H9 (cell line): ENCODE measurements around the gene CEACAM5. TPM values are rescaled to one million over a fixed set of nuclear protein-coding genes. Genes with fewer than 3 reads are reported as not detected.

ENCODE experiments used
- DNase-seq: peaks from one replicate; pipeline ENCODE4 v3.0.0-alpha.2; 2017
- H2AFZ ChIP-seq: one replicate; pipeline ENCODE4 v1.6.1; 2013; ENCODE audit warnings: mild to moderate bottlenecking, low read length, control low read depth, moderate library complexity
- H2AK5ac ChIP-seq: 2 replicates; pipeline ENCODE4 v1.6.1; 2013; ENCODE audit warnings: low read length, control low read depth, mixed read lengths; ENCODE audit not compliant: insufficient read length
- H2BK120ac ChIP-seq: one replicate; pipeline ENCODE4 v1.6.1; 2013; ENCODE audit warnings: low read depth, mild to moderate bottlenecking, low read length, control low read depth, inconsistent platforms; ENCODE audit not compliant: poor library complexity, severe bottlenecking
- H2BK12ac ChIP-seq: 2 replicates; pipeline ENCODE4 v1.6.1; 2013; ENCODE audit warnings: low read length, control low read depth, mixed read lengths, low read depth; ENCODE audit not compliant: insufficient read length
- H2BK15ac ChIP-seq: 2 replicates; pipeline ENCODE4 v1.6.1; 2013; ENCODE audit warnings: low read depth, low read length, control low read depth
- H2BK20ac ChIP-seq: one replicate; pipeline ENCODE4 v1.6.1; 2013; ENCODE audit warnings: low read depth, mild to moderate bottlenecking, low read length, control low read depth, inconsistent platforms; ENCODE audit not compliant: poor library complexity, severe bottlenecking
- H2BK5ac ChIP-seq: 2 replicates; pipeline ENCODE4 v1.6.1; 2013; ENCODE audit warnings: low read length, control low read depth, mixed read lengths; ENCODE audit not compliant: insufficient read length
- H3K14ac ChIP-seq: 2 replicates; pipeline ENCODE4 v1.6.1; 2013; ENCODE audit warnings: low read length, control low read depth; ENCODE audit not compliant: insufficient read depth
- H3K18ac ChIP-seq: 2 replicates; pipeline ENCODE4 v1.6.1; 2013; ENCODE audit warnings: low read depth, mild to moderate bottlenecking, mixed read lengths, low read length, control low read depth; ENCODE audit not compliant: insufficient read length
- H3K23ac ChIP-seq: 2 replicates; pipeline ENCODE4 v1.6.1; 2013; ENCODE audit warnings: low read length, control low read depth, mixed read lengths, low read depth; ENCODE audit not compliant: insufficient read length
- H3K23me2 ChIP-seq: 2 replicates; pipeline ENCODE4 v1.6.1; 2013; ENCODE audit warnings: low read depth, mild to moderate bottlenecking, mixed read lengths, low read length, control low read depth; ENCODE audit not compliant: insufficient read length, poor library complexity, severe bottlenecking
- H3K27ac ChIP-seq: 2 replicates; pipeline ENCODE4 v1.5.1; 2013; ENCODE audit warnings: low read length, control low read depth, mixed read lengths, low read depth; ENCODE audit not compliant: insufficient read length
- H3K27me3 ChIP-seq: 2 replicates; pipeline ENCODE4 v1.6.1; 2013; ENCODE audit warnings: low read length, control low read depth, inconsistent platforms; ENCODE audit not compliant: insufficient read depth
- H3K4ac ChIP-seq: 2 replicates; pipeline ENCODE4 v1.6.1; 2013; ENCODE audit warnings: low read depth, mild to moderate bottlenecking, control low read depth, inconsistent platforms, low read length, moderate library complexity
- H3K4me1 ChIP-seq: 2 replicates; pipeline ENCODE4 v1.6.1; 2013; ENCODE audit warnings: low read length, control low read depth, inconsistent platforms; ENCODE audit not compliant: insufficient read depth
- H3K4me2 ChIP-seq: 2 replicates; pipeline ENCODE4 v1.6.1; 2013; ENCODE audit warnings: low read length, control low read depth, mixed read lengths; ENCODE audit not compliant: insufficient read length, insufficient read depth
- H3K56ac ChIP-seq: 2 replicates; pipeline ENCODE4 v1.6.1; 2013; ENCODE audit warnings: low read depth, mild to moderate bottlenecking, mixed read lengths, low read length, control low read depth; ENCODE audit not compliant: insufficient read length
- H3K79me1 ChIP-seq: 2 replicates; pipeline ENCODE4 v1.6.1; 2013; ENCODE audit warnings: low read depth, mild to moderate bottlenecking, moderate library complexity, low read length, control low read depth, inconsistent platforms; ENCODE audit not compliant: insufficient read depth, poor library complexity, severe bottlenecking
- H3K79me2 ChIP-seq: 2 replicates; pipeline ENCODE4 v1.6.1; 2013; ENCODE audit warnings: low read length, control low read depth, inconsistent platforms; ENCODE audit not compliant: insufficient read depth
- H3K9ac ChIP-seq: 2 replicates; pipeline ENCODE4 v1.6.1; 2013; ENCODE audit warnings: low read length, control low read depth, mixed read lengths; ENCODE audit not compliant: insufficient read length; ENCODE audit errors: extremely low read depth
- H3K9me3 ChIP-seq: one replicate; pipeline ENCODE4 v1.6.1; 2013; ENCODE audit warnings: low read depth, low read length, inconsistent platforms; ENCODE audit not compliant: control insufficient read depth
- H3T11ph ChIP-seq: one replicate; pipeline ENCODE4 v1.6.1; 2013; ENCODE audit warnings: mild to moderate bottlenecking, low read length, control low read depth, inconsistent platforms
- H4K20me1 ChIP-seq: one replicate; pipeline ENCODE4 v1.6.1; 2013; ENCODE audit not compliant: control insufficient read depth, insufficient read length, insufficient read depth
- H4K5ac ChIP-seq: 2 replicates; pipeline ENCODE4 v1.6.1; 2013; ENCODE audit warnings: low read depth, mild to moderate bottlenecking, mixed read lengths, low read length, control low read depth; ENCODE audit not compliant: insufficient read length
- H4K8ac ChIP-seq: replicated peaks from 2 replicates; pipeline ENCODE4 v1.6.1; 2013; ENCODE audit warnings: low read length, control low read depth, mixed read lengths, low read depth; ENCODE audit not compliant: insufficient read length
- H4K91ac ChIP-seq: 2 replicates; pipeline ENCODE4 v1.6.1; 2013; ENCODE audit warnings: low read depth, mild to moderate bottlenecking, moderate library complexity, mixed read lengths, low read length, control low read depth; ENCODE audit not compliant: insufficient read length
- H3K27ac Mint-ChIP-seq, 3 experiments: 2 replicates in 2 of 3; 3 replicates in 1 of 3; pipeline ENCODE4 v1.8.0; 2020 to 2021; ENCODE audit warnings: mixed read lengths in 3 of 3, mild to moderate bottlenecking in 1 of 3, moderate library complexity in 1 of 3
- H3K27me3 Mint-ChIP-seq: 2 replicates; pipeline ENCODE4 v1.8.0; 2021; ENCODE audit warnings: low read depth, mild to moderate bottlenecking, moderate library complexity, mixed read lengths
- H3K36me3 Mint-ChIP-seq, 3 experiments: 2 replicates in 2 of 3; 3 replicates in 1 of 3; pipeline ENCODE4 v1.8.0; 2020 to 2021; ENCODE audit warnings: low read depth in 3 of 3, mixed read lengths in 3 of 3; ENCODE audit not compliant: insufficient read depth in 1 of 3
- H3K4me1 Mint-ChIP-seq, 2 experiments: 2 replicates each; pipeline ENCODE4 v1.8.0; 2020; ENCODE audit warnings: mixed read lengths in 2 of 2
- H3K4me3 Mint-ChIP-seq, 2 experiments: 2 replicates in 1 of 2; 3 replicates in 1 of 2; pipeline ENCODE4 v1.8.0; 2020 to 2021; ENCODE audit warnings: mild to moderate bottlenecking in 2 of 2, mixed read lengths in 2 of 2, moderate library complexity in 1 of 2
- H3K9me3 Mint-ChIP-seq, 2 experiments: 2 replicates in 1 of 2; 3 replicates in 1 of 2; pipeline ENCODE4 v1.8.0; 2020; ENCODE audit warnings: mild to moderate bottlenecking in 2 of 2, mixed read lengths in 2 of 2, moderate library complexity in 1 of 2
- CTCF ChIP-seq: fragments of 200-600 bp; sonication (generic); conservative IDR thresholded peaks from 3 replicates; pipeline ENCODE4 v1.8.0; 2021; ENCODE audit warnings: antibody characterized with exemption, mild to moderate bottlenecking
- WGBS: extraction: QIAGEN DNeasy Blood & Tissue Kit; methylation state at CpG from one replicate; pipeline ENCODE4 v1.1.7; 2013; ENCODE audit warnings: missing lambda C conversion rate, low lambda C conversion rate, mixed read lengths; ENCODE audit not compliant: insufficient read length; ENCODE audit errors: extremely low coverage; 5-methylcytosine and 5-hydroxymethylcytosine counted together
- total RNA-seq: library from RNA; stranded (reverse); gene quantifications from 2 replicates; pipeline ENCODE4 v1.2.1, GENCODE V29; 2021

Gene CEACAM5
- total RNA-seq, 1 experiment from 2014 or later = not detected

- Mint-ChIP-seq H3K4me1 (no peaks in the 10 kb centered on the region), H3K9me3 (peaks cover 79 to 96% of the 10 kb centered on the region in 2 experiments), H3K4me3 (no peak overlapping the region), H3K27ac (no peak overlapping the region), H3K27me3 (no peaks in the 10 kb centered on the region), H3K36me3 (peaks cover 0 to 26% (median 5%) of the 10 kb centered on the region in 3 experiments; a peak in 4 of 7 replicates)
- no peaks in the 10 kb centered on the region for H3K27me3 ChIP-seq
- no CpG with 5 or more reads among the region's 4 CpGs for WGBS
- no peak overlapping the region for H2BK20ac ChIP-seq
- H3K79me1 ChIP-seq = no peaks in the 10 kb centered on the region
- H2AK5ac ChIP-seq = no peak overlapping the region
- TF ChIP-seq CTCF = no peak
- no peak overlapping the region for H2BK120ac ChIP-seq
- H3K23ac ChIP-seq = no peak overlapping the region
- H4K8ac ChIP-seq = no peak overlapping the region
- H3K56ac ChIP-seq = no peak overlapping the region
- no peak overlapping the region for H2BK12ac ChIP-seq
- H3T11ph ChIP-seq = no peak overlapping the region
- no peaks in the 10 kb centered on the region for H3K79me2 ChIP-seq
- H3K4me2 ChIP-seq = no peak overlapping the region
- no peak overlapping the region for H3K14ac ChIP-seq
- no peaks in the 10 kb centered on the region for H3K4me1 ChIP-seq
- H2BK15ac ChIP-seq = no peak overlapping the region
- H3K18ac ChIP-seq = no peak overlapping the region
- no peak overlapping the region for H3K27ac ChIP-seq
- H3K9me3 ChIP-seq = peaks cover 44% of the 10 kb centered on the region
- H3K23me2 ChIP-seq = no peaks in the 10 kb centered on the region
- no peak overlapping the region for H3K9ac ChIP-seq
- H2AFZ ChIP-seq = no peak overlapping the region
- H4K91ac ChIP-seq = no peak overlapping the region
- no peaks in the 10 kb centered on the region for H4K20me1 ChIP-seq
- H4K5ac ChIP-seq = no peak overlapping the region
- H2BK5ac ChIP-seq = no peak overlapping the region
- H3K4ac ChIP-seq = no peak overlapping the region
- DNase-seq = no peak
These were observed 18.2 kb upstream of the CEACAM5 start for GRCh38 chr19:41689993-41690800.
